Tibial artery (tissue), 4 donors: ENCODE measurements around the gene RBP7.

Experiments
- DNase-seq, 2 donors: peaks; one replicate each; pipeline ENCODE4 v3.0.0-alpha.2; 2019
- H3K27ac ChIP-seq, 2 donors: fragments of 200-600 bp; sonication (generic) in 1 of 2; 1 replicate in 1 of 2; 2 replicates in 1 of 2; pipeline ENCODE4 v1.5.1; 2018 to 2019; ENCODE audit warnings: mild to moderate bottlenecking in 1 of 2
- H3K27me3 ChIP-seq, 2 donors: fragments of 200-600 bp; sonication (generic) in 1 of 2; one replicate each; pipeline versions ENCODE4 v1.5.1 to v1.6.0; 2016 to 2019
- H3K36me3 ChIP-seq, 3 donors: fragments of 200-600 bp; sonication (generic) in 2 of 3; one replicate each; pipeline ENCODE4 v1.5.1; 2016 to 2019; ENCODE audit warnings: mild to moderate bottlenecking in 2 of 3
- H3K4me1 ChIP-seq, 4 donors: fragments of 200-600 bp; sonication (generic) in 2 of 4; 1 replicate in 3 of 4; 2 replicates in 1 of 4; pipeline ENCODE4 v1.5.1; 2016 to 2019
- H3K4me3 ChIP-seq, 2 donors: fragments of 200-600 bp; sonication (generic) in 1 of 2; 1 replicate in 1 of 2; 2 replicates in 1 of 2; pipeline ENCODE4 v1.5.1; 2018 to 2019; ENCODE audit warnings: mild to moderate bottlenecking in 2 of 2
- H3K9me3 ChIP-seq, 3 donors: fragments of 200-600 bp; sonication (generic) in 1 of 3; one replicate each; pipeline ENCODE4 v1.5.1; 2016 to 2019
- CTCF ChIP-seq, 2 experiments: fragments of 200-600 bp in 1 of 2; fragments of 450-650 bp in 1 of 2; IDR thresholded peaks; one replicate each; pipeline ENCODE4 v1.5.1; 2017 to 2019; ENCODE audit warnings: antibody characterized with exemption in 2 of 2, mild to moderate bottlenecking in 1 of 2, moderate library complexity in 1 of 2
- intact Hi-C: fragments of 100-400 bp; cut with DNase I; formaldehyde crosslinking; loops from one replicate; pipeline ENCODE4 v1.15.0; 2023; ENCODE audit warnings: low total_unique reads

Gene RBP7

DNA sequence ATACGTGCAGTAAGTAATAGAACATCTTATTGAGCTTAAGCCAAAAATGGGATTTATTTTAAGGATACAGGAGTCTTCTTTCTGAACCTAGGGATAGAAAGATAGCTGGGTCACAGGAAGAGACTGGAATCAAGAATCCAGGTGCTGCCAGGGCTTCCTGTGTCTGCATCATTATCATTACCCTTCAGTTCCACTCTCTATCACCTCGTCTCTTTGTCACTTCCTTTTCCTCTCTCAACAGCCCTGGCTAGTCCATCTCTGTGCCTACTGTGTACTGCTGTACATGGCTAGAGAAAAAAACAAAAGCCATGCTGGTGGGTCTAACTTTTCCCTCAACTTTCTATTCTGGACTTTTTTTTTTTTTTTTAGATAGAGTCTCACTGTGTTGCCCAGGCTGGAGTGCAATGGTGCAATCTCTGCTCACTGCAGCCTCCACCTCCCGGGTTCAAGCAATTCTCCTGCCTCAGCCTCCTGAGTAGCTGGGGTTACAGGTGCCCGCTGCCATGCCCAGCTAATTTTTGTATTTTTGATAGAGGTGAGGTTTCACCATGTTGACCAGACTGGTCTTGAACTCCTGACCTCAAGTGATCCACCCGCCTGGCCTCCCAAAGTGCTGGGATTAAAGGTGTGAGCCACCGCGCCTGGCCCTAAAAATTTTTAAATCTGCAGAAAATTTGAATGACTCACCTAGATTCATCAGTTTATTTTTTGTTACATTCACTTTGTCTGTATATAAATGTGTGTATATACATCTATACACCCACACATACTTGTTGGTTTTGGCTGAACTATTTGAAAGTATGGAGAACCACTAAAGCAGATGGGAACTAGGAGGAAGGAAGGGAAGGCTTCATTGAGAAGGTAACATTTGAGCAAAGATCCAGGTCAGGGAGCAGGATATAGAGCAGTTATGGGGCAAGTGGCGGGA, 67.7 kb downstream of the RBP7 start:
- no peaks in the 10 kb centered on the region for H3K36me3 ChIP-seq
- peak overlapping the region in 1 of 2 donors; percentile 72 for H3K27ac ChIP-seq
- H3K4me1 ChIP-seq = peaks cover 0 to 56% (median 23%) of the 10 kb centered on the region in 4 donors
- H3K4me3 ChIP-seq = no peak overlapping the region
- no peaks in the 10 kb centered on the region for H3K27me3 ChIP-seq
- intact Hi-C loops = loop anchor here (5.0 kb wide), 1 partner anchor 43 kb away; no protein-coding TSS in a partner anchor
- H3K9me3 ChIP-seq = no peaks in the 10 kb centered on the region
- DNase-seq = no peak
- no peak for TF ChIP-seq CTCF (IDR thresholded peaks at IDR 0.05)

GRCh38 chr1:10065344-10065685, 68.3 kb downstream of the RBP7 start:
- peaks cover 0 to 55% (median 22%) of the 10 kb centered on the region in 4 donors for H3K4me1 ChIP-seq
- H3K4me3 ChIP-seq = no peak overlapping the region
- no peaks in the 10 kb centered on the region for H3K9me3 ChIP-seq
- DNase-seq = no peak
- TF ChIP-seq CTCF (IDR thresholded peaks at IDR 0.05) = no peak
- H3K27ac ChIP-seq = peak overlapping the region in 1 of 2 donors; percentile 72
- H3K27me3 ChIP-seq = no peaks in the 10 kb centered on the region
- intact Hi-C loops = no loop called here
- no peaks in the 10 kb centered on the region for H3K36me3 ChIP-seq
